Activated gamma-delta T cell treated with anti-CD3 and anti-CD28 coated beads, Interleukin-2, amount 50 U/mL, for 16 hours (primary cell): ENCODE measurements around the gene TRIM46.

Experiments used
- DNase-seq: peaks from one replicate; pipeline ENCODE4 v3.0.0-alpha.2; 2020; ENCODE audit warnings: low read depth

Gene TRIM46

GRCh38 chr1:155173478-155174323 is at the start of gene TRIM46:
TRIM46 (plus strand) TSS chr1:155173849; CDS start chr1:155173967, 118 bp downstream.
- peak; percentile 42 for DNase-seq

- DNase-seq: no peak
These were observed 48.9 kb upstream of the TRIM46 start for GRCh38 chr1:155124503-155125463.

- no peak for DNase-seq
These were observed 48.1 kb upstream of the TRIM46 start for GRCh38 chr1:155125511-155125945.

GRCh38 chr1:155125946-155126555 is 47.6 kb upstream of the TRIM46 start:
- no peak for DNase-seq

- no peak for DNase-seq
These were observed 47.0 kb upstream of the TRIM46 start for GRCh38 chr1:155126556-155127104.

GRCh38 chr1:155127105-155127966 is 46.3 kb upstream of the TRIM46 start, which contains the start of gene EFNA1:
EFNA1 (plus strand) TSS chr1:155127876; CDS start chr1:155127978, 102 bp downstream.
- no peak for DNase-seq

- no peak for DNase-seq
These were observed 45.5 kb upstream of the TRIM46 start for GRCh38 chr1:155127967-155128754.

- no peak for DNase-seq
These were observed 44.7 kb upstream of the TRIM46 start for GRCh38 chr1:155128755-155129473.

GRCh38 chr1:155130272-155131006 is 43.2 kb upstream of the TRIM46 start:
- DNase-seq: no peak

- no peak for DNase-seq
These were observed 42.4 kb upstream of the TRIM46 start for GRCh38 chr1:155131285-155131684.

GRCh38 chr1:155131856-155132255 is 41.8 kb upstream of the TRIM46 start:
- no peak for DNase-seq

- no peak for DNase-seq
These were observed 39.8 kb upstream of the TRIM46 start for GRCh38 chr1:155133799-155134281.

GRCh38 chr1:155134322-155134721 is 39.3 kb upstream of the TRIM46 start:
- no peak for DNase-seq

GRCh38 chr1:155134880-155135414 is 38.7 kb upstream of the TRIM46 start:
- no peak for DNase-seq

GRCh38 chr1:155135415-155136028 is 38.1 kb upstream of the TRIM46 start, which contains the start of gene SLC50A1:
SLC50A1 (plus strand) TSS chr1:155135852; CDS start chr1:155135912, 60 bp downstream.
- peak; percentile 84 for DNase-seq

- no peak for DNase-seq
These were observed 36.9 kb upstream of the TRIM46 start for GRCh38 chr1:155136748-155137147.

- no peak for DNase-seq
These were observed 36.3 kb upstream of the TRIM46 start for GRCh38 chr1:155137154-155137949.
